BJ (cell line): ENCODE measurements around the gene TMEM179. TPM values are rescaled to one million over a fixed set of nuclear protein-coding genes. Genes with fewer than 3 reads are reported as not detected.

Experiments
- CTCF ChIA-PET: fragments of 350-600 bp; formaldehyde crosslinking; extraction: SDS; loops from one replicate; lab custom pipeline; 2021; ENCODE audit warnings: antibody characterized with exemption, inconsistent platforms; lab: Yijun Ruan, JAX
- POLR2A ChIA-PET: fragments of 300-600 bp; sonication (Branson Sonifier 250); formaldehyde crosslinking; extraction: SDS; loops from one replicate; lab custom pipeline; 2021; ENCODE audit warnings: antibody characterized with exemption; lab: Charles Lee
- DNase-seq: peaks from one replicate; pipeline ENCODE4 v3.0.0-alpha.2; 2011; ENCODE audit warnings: low read depth
- H3K27me3 ChIP-seq: 2 replicates; pipeline ENCODE4 v1.6.0; 2011; ENCODE audit warnings: low read length; ENCODE audit not compliant: control insufficient read depth, insufficient read depth
- H3K36me3 ChIP-seq: 2 replicates; pipeline ENCODE4 v1.5.1; 2011; ENCODE audit warnings: low read length; ENCODE audit not compliant: control insufficient read depth, insufficient read depth
- H3K4me3 ChIP-seq: 2 replicates; pipeline ENCODE4 v1.5.1; 2011; ENCODE audit warnings: low read depth, mild to moderate bottlenecking, control low read depth, low read length
- CTCF ChIP-seq: IDR thresholded peaks from 2 replicates; pipeline ENCODE4 v1.5.1; 2011; ENCODE audit warnings: low read depth, mild to moderate bottlenecking, control low read depth, inconsistent platforms, low read length, moderate library complexity; ENCODE audit not compliant: insufficient read depth
- polyA plus RNA-seq: library from polyadenylated mRNA; depleted of rRNA; stranded (reverse); fragments of >200 nt; gene quantifications from 2 replicates; pipeline ENCODE4 v1.2.3, GENCODE V29; 2011

The TMEM179 gene
- polyA plus RNA-seq, 1 experiment: 0.09 TPM

GRCh38 chr14:104549536-104550339 lies 54.8 kb downstream of the TMEM179 start:
- no peak for TF ChIP-seq CTCF
- ChIA-PET CTCF (interaction anchor here (1.1 kb wide), 1 partner anchor 14 kb away, joined by 3 read pairs; no protein-coding TSS in a partner anchor), POLR2A (no interaction called here)
- no peaks in the 10 kb centered on the region for H3K36me3 ChIP-seq
- DNase-seq: no peak
- H3K4me3 ChIP-seq: no peak overlapping the region
- H3K27me3 ChIP-seq: no peaks in the 10 kb centered on the region; the same call in none of the 2 replicates

GRCh38 chr14:104548802-104549535 lies 55.6 kb downstream of the TMEM179 start:
- no peaks in the 10 kb centered on the region for H3K36me3 ChIP-seq
- H3K4me3 ChIP-seq: no peak overlapping the region

GRCh38 chr14:104547998-104548700 lies 56.4 kb downstream of the TMEM179 start:
- no peak for DNase-seq
- Histone ChIP-seq H3K4me3 (no peak overlapping the region), H3K27me3 (no peaks in the 10 kb centered on the region; the same call in none of the 2 replicates), H3K36me3 (no peaks in the 10 kb centered on the region)
- POLR2A ChIA-PET: no interaction called here
- no peak for TF ChIP-seq CTCF
- CTCF ChIA-PET: no interaction called here

More at GRCh38 chr14:104548802-104549535, 55.6 kb downstream of the TMEM179 start:
- H3K27me3 ChIP-seq: no peaks in the 10 kb centered on the region; the same call in none of the 2 replicates
- ChIA-PET POLR2A (no interaction called here), CTCF (no interaction called here)
- no peak for TF ChIP-seq CTCF
- DNase-seq: no peak

GRCh38 chr14:104547310-104547997 lies 57.1 kb downstream of the TMEM179 start:
- no peaks in the 10 kb centered on the region; the same call in none of the 2 replicates for H3K27me3 ChIP-seq
- CTCF ChIA-PET: interaction anchor here (1.4 kb wide), 1 partner anchor 17 kb away, joined by 8 read pairs; no protein-coding TSS in a partner anchor
- no peak for TF ChIP-seq CTCF
- no peaks in the 10 kb centered on the region for H3K36me3 ChIP-seq
- POLR2A ChIA-PET: no interaction called here
- DNase-seq: no peak
- H3K4me3 ChIP-seq: no peak overlapping the region
